Measurements from ENCODE around the gene DRG1. TPM values are rescaled to one million over a fixed set of nuclear protein-coding genes. Genes with fewer than 3 reads are reported as not detected.

The DRG1 gene
- total and polyA plus RNA-seq, 2 donors from 2014 or later = 46.5 to 93.3 TPM

DNA sequence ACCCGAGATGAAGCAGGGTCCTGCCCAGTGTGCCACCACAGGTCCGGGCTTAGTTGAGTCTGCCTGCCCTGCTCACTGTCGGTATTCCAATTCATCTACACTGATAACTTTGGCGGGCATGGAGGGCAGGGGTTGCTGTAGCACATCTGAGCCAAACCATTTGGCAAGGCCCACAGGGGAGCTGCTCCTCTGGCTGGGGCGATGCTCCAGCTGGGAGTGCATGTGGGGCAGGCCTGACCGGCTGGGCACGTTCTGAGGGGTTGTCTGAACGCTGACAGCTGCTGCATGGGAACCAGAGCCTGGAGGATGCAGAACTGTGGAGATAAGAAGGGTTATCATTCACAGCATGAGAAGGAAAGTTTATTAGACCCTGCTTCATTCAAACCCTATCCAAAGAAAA is 40.4 kb downstream of the DRG1 start:
- intact Hi-C loops (cut with DNase I) = no loop called here

DNA sequence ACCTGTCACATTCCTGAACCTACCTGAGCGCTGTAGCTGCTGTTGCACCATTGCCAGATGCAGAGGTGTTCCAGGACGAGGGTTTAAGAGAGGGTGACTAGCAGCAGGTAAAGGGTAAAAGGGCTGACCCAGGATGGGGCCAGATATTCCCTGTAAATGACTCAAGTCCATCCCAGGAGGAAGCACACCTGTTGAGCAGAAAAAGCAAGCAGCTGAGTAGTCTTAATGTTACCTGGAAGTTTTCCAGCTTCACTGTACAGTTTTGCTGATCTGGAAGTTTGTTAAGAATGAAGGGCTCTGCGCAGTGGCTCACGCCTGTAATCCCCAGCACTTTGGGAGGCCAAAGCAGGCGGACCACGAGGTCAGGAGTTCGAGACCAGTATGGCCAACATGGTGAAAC is 41.3 kb downstream of the DRG1 start:
- FAIRE-seq = no peak
- Histone ChIP-seq H3K4me3 (ENCODE audit: low read length in 3 of 3) (no peak overlapping the region), H3K27ac (ENCODE audit: low read depth in 2 of 2, low read length in 2 of 2) (no peak overlapping the region), H3K27me3 (ENCODE audit: control insufficient read depth, insufficient read depth, low read length) (no peaks in the 10 kb centered on the region), H3K4me1 (ENCODE audit: control insufficient read depth in 2 of 3, insufficient read depth in 2 of 3, low read depth in 1 of 3, low read length in 3 of 3) (no peaks in the 10 kb centered on the region), H3K36me3 (ENCODE audit: control insufficient read depth in 2 of 3, insufficient read depth in 3 of 3, low read length in 3 of 3) (peaks cover 13 to 61% (median 58%) of the 10 kb centered on the region in 3 donors), H3K9ac (ENCODE audit: low read length in 3 of 3) (no peak overlapping the region), H3K9me3 (ENCODE audit: control insufficient read depth in 2 of 3, insufficient read depth in 1 of 3, low read length in 3 of 3) (no peaks in the 10 kb centered on the region)
- DNase-seq = no peak
- intact Hi-C loops (cut with DNase I) = no loop called here
- TF ChIP-seq, protein P1, sequence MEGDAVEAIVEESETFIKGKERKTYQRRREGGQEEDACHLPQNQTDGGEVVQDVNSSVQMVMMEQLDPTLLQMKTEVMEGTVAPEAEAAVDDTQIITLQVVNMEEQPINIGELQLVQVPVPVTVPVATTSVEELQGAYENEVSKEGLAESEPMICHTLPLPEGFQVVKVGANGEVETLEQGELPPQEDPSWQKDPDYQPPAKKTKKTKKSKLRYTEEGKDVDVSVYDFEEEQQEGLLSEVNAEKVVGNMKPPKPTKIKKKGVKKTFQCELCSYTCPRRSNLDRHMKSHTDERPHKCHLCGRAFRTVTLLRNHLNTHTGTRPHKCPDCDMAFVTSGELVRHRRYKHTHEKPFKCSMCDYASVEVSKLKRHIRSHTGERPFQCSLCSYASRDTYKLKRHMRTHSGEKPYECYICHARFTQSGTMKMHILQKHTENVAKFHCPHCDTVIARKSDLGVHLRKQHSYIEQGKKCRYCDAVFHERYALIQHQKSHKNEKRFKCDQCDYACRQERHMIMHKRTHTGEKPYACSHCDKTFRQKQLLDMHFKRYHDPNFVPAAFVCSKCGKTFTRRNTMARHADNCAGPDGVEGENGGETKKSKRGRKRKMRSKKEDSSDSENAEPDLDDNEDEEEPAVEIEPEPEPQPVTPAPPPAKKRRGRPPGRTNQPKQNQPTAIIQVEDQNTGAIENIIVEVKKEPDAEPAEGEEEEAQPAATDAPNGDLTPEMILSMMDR (IDR thresholded peaks at IDR 0.05; ENCODE audit: borderline replicate concordance, extremely low read depth, insufficient read depth) = no peak

More for the DNA sequence above, 40.4 kb downstream of the DRG1 start:
- H3K27me3 ChIP-seq (ENCODE audit: control insufficient read depth, insufficient read depth, low read length) = no peaks in the 10 kb centered on the region
- no peaks in the 10 kb centered on the region for H3K4me1 ChIP-seq (ENCODE audit: control insufficient read depth in 2 of 3, insufficient read depth in 2 of 3, low read depth in 1 of 3, low read length in 3 of 3)
- peaks cover 11 to 61% (median 56%) of the 10 kb centered on the region in 3 donors for H3K36me3 ChIP-seq (ENCODE audit: control insufficient read depth in 2 of 3, insufficient read depth in 3 of 3, low read length in 3 of 3)
- TF ChIP-seq, protein P1 (IDR thresholded peaks at IDR 0.05; ENCODE audit: borderline replicate concordance, extremely low read depth, insufficient read depth) = no peak
- H3K27ac ChIP-seq (ENCODE audit: low read depth in 2 of 2, low read length in 2 of 2) = no peak overlapping the region
- no peak overlapping the region for H3K9ac ChIP-seq (ENCODE audit: low read length in 3 of 3)
- H3K9me3 ChIP-seq (ENCODE audit: control insufficient read depth in 2 of 3, insufficient read depth in 1 of 3, low read length in 3 of 3) = no peaks in the 10 kb centered on the region
- FAIRE-seq (no peak), DNase-seq (no peak)
- H3K4me3 ChIP-seq (ENCODE audit: low read length in 3 of 3) = no peak overlapping the region

DNA sequence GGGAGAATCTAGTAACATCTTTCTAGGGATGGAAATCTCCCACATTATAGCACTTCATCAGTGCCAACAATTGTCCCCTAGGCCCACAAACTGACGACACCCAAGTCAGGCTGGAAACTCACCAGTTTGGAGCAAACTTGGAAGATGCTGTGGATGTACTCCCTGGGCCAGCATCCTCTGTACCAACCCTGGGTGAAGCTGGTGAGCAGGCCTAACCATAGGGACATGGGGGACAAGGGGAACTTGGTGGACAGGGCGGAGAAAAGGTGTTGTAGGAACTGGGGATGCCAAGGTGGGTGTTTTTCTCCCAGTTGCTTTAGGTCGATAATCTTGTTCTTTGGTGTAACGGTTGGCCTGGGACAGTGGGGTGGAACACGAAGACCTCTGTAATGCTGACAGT is 42.2 kb downstream of the DRG1 start:
- Histone ChIP-seq H3K9me3 (ENCODE audit: control insufficient read depth in 2 of 3, insufficient read depth in 1 of 3, low read length in 3 of 3) (no peaks in the 10 kb centered on the region), H3K27ac (ENCODE audit: low read depth in 2 of 2, low read length in 2 of 2) (no peak overlapping the region), H3K4me1 (ENCODE audit: control insufficient read depth in 2 of 3, insufficient read depth in 2 of 3, low read depth in 1 of 3, low read length in 3 of 3) (no peaks in the 10 kb centered on the region), H3K9ac (ENCODE audit: low read length in 3 of 3) (no peak overlapping the region), H3K36me3 (ENCODE audit: control insufficient read depth in 2 of 3, insufficient read depth in 3 of 3, low read length in 3 of 3) (peaks cover 10 to 56% (median 48%) of the 10 kb centered on the region in 3 donors), H3K4me3 (ENCODE audit: low read length in 3 of 3) (no peak overlapping the region), H3K27me3 (ENCODE audit: control insufficient read depth, insufficient read depth, low read length) (no peaks in the 10 kb centered on the region)
- FAIRE-seq (no peak), DNase-seq (no peak)
- TF ChIP-seq, protein P1 (IDR thresholded peaks at IDR 0.05; ENCODE audit: borderline replicate concordance, extremely low read depth, insufficient read depth) = no peak
- intact Hi-C loops (cut with DNase I) = no loop called here

Measured in kidney (tissue), 14 donors.